ENCODE results near the gene LRRC53.

The LRRC53 gene

GRCh38 chr1:74512170-74512915 lies at the start of gene LRRC53:
Gene LRRC53 (minus strand): TSS chr1:74512611. CDS start chr1:74483349, 29,262 bp downstream.
- no peak for DNase-seq

- no peak for DNase-seq
Measured at GRCh38 chr1:74549932-74550331, 37.5 kb upstream of the LRRC53 start.

- DNase-seq, result no peak
Measured at GRCh38 chr1:74548961-74549750, 36.7 kb upstream of the LRRC53 start.

GRCh38 chr1:74545821-74546220 lies 33.4 kb upstream of the LRRC53 start:
- no peak for DNase-seq

- no peak for DNase-seq
Measured at GRCh38 chr1:74534241-74534640, 21.8 kb upstream of the LRRC53 start.

- no peak for DNase-seq
Measured at GRCh38 chr1:74531796-74532195, 19.4 kb upstream of the LRRC53 start.

GRCh38 chr1:74530892-74531291 lies 18.5 kb upstream of the LRRC53 start:
- no peak for DNase-seq

GRCh38 chr1:74528123-74528522 lies 15.7 kb upstream of the LRRC53 start:
- no peak for DNase-seq

GRCh38 chr1:74526708-74527107 lies 14.3 kb upstream of the LRRC53 start:
- no peak for DNase-seq

- no peak for DNase-seq
Measured at GRCh38 chr1:74523873-74524480, 11.6 kb upstream of the LRRC53 start.

- DNase-seq, result no peak
Measured at GRCh38 chr1:74522148-74522547, 9.7 kb upstream of the LRRC53 start.

- no peak for DNase-seq
Measured at GRCh38 chr1:74517599-74518051, 5.2 kb upstream of the LRRC53 start.

GRCh38 chr1:74513411-74514300 lies 1.2 kb upstream of the LRRC53 start:
- DNase-seq, result no peak

- no peak for DNase-seq
Measured at GRCh38 chr1:74508449-74508848, 4.0 kb downstream of the LRRC53 start.

- no peak for DNase-seq
Measured at GRCh38 chr1:74505928-74506710, 6.3 kb downstream of the LRRC53 start.

- DNase-seq, result no peak
Measured at GRCh38 chr1:74504933-74505512, 7.4 kb downstream of the LRRC53 start.

GRCh38 chr1:74504125-74504932 lies 8.1 kb downstream of the LRRC53 start:
- DNase-seq, result peak; percentile 70

GRCh38 chr1:74502858-74503257 lies 9.6 kb downstream of the LRRC53 start:
- no peak for DNase-seq

- peak; percentile 46 for DNase-seq
Measured at GRCh38 chr1:74502432-74502831, 10.0 kb downstream of the LRRC53 start.

- DNase-seq, result no peak
Measured at GRCh38 chr1:74498901-74499300, 13.5 kb downstream of the LRRC53 start.

GRCh38 chr1:74496669-74497068 lies 15.7 kb downstream of the LRRC53 start:
- DNase-seq, result no peak

Measured in hematopoietic multipotent progenitor cell treated with erythropoietin and hydrocortisone succinate and interleukin-3 and kit ligand, for 6 days (in vitro differentiated cells).